ENCODE results near the gene PTGS1.

DNA sequence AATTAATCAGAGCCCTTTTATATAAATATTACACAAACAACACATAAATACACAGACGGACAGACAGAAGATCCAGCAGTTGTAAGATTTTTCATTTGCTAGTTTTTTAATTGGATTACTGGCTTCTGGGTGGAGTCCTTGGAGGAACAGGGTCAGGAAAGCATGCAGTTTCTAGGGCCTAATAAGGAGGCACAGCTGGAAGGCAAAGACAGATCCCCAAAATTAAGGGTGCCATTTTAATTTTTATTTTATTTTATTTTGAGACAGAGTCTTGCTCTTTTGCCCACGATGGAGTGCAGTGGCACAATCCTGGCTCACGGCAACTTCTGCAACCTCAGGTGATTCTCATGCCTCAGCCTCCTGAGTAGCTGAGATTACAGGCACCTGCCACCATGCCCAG lies 49.5 kb downstream of the PTGS1 start:
- TF ChIP-seq, protein P1, sequence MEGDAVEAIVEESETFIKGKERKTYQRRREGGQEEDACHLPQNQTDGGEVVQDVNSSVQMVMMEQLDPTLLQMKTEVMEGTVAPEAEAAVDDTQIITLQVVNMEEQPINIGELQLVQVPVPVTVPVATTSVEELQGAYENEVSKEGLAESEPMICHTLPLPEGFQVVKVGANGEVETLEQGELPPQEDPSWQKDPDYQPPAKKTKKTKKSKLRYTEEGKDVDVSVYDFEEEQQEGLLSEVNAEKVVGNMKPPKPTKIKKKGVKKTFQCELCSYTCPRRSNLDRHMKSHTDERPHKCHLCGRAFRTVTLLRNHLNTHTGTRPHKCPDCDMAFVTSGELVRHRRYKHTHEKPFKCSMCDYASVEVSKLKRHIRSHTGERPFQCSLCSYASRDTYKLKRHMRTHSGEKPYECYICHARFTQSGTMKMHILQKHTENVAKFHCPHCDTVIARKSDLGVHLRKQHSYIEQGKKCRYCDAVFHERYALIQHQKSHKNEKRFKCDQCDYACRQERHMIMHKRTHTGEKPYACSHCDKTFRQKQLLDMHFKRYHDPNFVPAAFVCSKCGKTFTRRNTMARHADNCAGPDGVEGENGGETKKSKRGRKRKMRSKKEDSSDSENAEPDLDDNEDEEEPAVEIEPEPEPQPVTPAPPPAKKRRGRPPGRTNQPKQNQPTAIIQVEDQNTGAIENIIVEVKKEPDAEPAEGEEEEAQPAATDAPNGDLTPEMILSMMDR (IDR thresholded peaks at IDR 0.05), result no peak
- TF ChIP-seq EZH2phosphoT487 (IDR thresholded peaks at IDR 0.05), result no peak
- no peak for TF ChIP-seq EZH2 (IDR thresholded peaks at IDR 0.05)

Data from neural progenitor cell (in vitro differentiated cells).